ENCODE results near the gene LRRK2. TPM values are rescaled to one million over a fixed set of nuclear protein-coding genes. Genes with fewer than 3 reads are reported as not detected.

LRRK2 gene
- 1 to 10 TPM; 1.7 to 3.6 TPM for total RNA-seq
- long read RNA-seq, partial matches to known transcripts = 1 of 1 reads
- long read RNA-seq, other reads (novel, unspliced or antisense) = 0 of 1 reads

GRCh38 chr12:40224439-40225291, at the start of gene LRRK2:
Gene LRRK2 (plus strand): TSS chr12:40224997. CDS start chr12:40225132, 135 bp downstream.
- ATAC-seq = peak; percentile 82
- intact Hi-C loops (cut with DNase I, micrococcal nuclease) = no loop called here
- DNase-seq = peak; percentile 69 to 78

GRCh38 chr12:40175045-40175444, 49.8 kb upstream of the LRRK2 start:
- ATAC-seq = no peak
- DNase-seq = no peak
- intact Hi-C loops (cut with DNase I, micrococcal nuclease) = no loop called here

- DNase-seq (no peak), ATAC-seq (no peak)
- intact Hi-C loops (cut with DNase I, micrococcal nuclease) = no loop called here
Measured at GRCh38 chr12:40175489-40175888, 49.3 kb upstream of the LRRK2 start.

- no peak for ATAC-seq
Measured at GRCh38 chr12:40178701-40179100, 46.1 kb upstream of the LRRK2 start.

GRCh38 chr12:40181490-40181889, 43.3 kb upstream of the LRRK2 start:
- DNase-seq (no peak), ATAC-seq (no peak)
- intact Hi-C loops (cut with DNase I, micrococcal nuclease) = no loop called here

More at GRCh38 chr12:40178701-40179100, 46.1 kb upstream of the LRRK2 start:
- no peak for DNase-seq
- intact Hi-C loops (cut with DNase I, micrococcal nuclease) = no loop called here

GRCh38 chr12:40183715-40184114, 41.1 kb upstream of the LRRK2 start:
- DNase-seq (no peak), ATAC-seq (no peak)
- intact Hi-C loops (cut with DNase I, micrococcal nuclease) = no loop called here

- intact Hi-C loops (cut with DNase I, micrococcal nuclease) = no loop called here
- ATAC-seq (no peak), DNase-seq (no peak)
Measured at GRCh38 chr12:40184493-40185302, 40.1 kb upstream of the LRRK2 start.

GRCh38 chr12:40185303-40185693, 39.5 kb upstream of the LRRK2 start:
- intact Hi-C loops (cut with DNase I, micrococcal nuclease) = no loop called here

GRCh38 chr12:40188558-40189320, 36.1 kb upstream of the LRRK2 start:
- DNase-seq = no peak
- ATAC-seq = no peak
- intact Hi-C loops (cut with DNase I, micrococcal nuclease) = no loop called here

More at GRCh38 chr12:40185303-40185693, 39.5 kb upstream of the LRRK2 start:
- ATAC-seq (no peak), DNase-seq (no peak)

- ATAC-seq (no peak), DNase-seq (peak in 1 of 2 donors; percentile 8)
- intact Hi-C loops (cut with DNase I, micrococcal nuclease) = no loop called here
Measured at GRCh38 chr12:40192704-40193255, 32.0 kb upstream of the LRRK2 start.

GRCh38 chr12:40194846-40195245, 30.0 kb upstream of the LRRK2 start:
- intact Hi-C loops (cut with DNase I, micrococcal nuclease) = no loop called here
- DNase-seq (no peak), ATAC-seq (no peak)

GRCh38 chr12:40197590-40197989, 27.2 kb upstream of the LRRK2 start:
- DNase-seq (no peak), ATAC-seq (no peak)
- intact Hi-C loops (cut with DNase I, micrococcal nuclease) = no loop called here

- intact Hi-C loops (cut with DNase I, micrococcal nuclease) = no loop called here
- no peak for DNase-seq
- no peak for ATAC-seq
Measured at GRCh38 chr12:40198601-40199000, 26.2 kb upstream of the LRRK2 start.

GRCh38 chr12:40202095-40203059, 22.4 kb upstream of the LRRK2 start:
- intact Hi-C loops (cut with DNase I, micrococcal nuclease) = no loop called here
- DNase-seq = no peak
- no peak for ATAC-seq

GRCh38 chr12:40203060-40203430, 21.8 kb upstream of the LRRK2 start:
- intact Hi-C loops (cut with DNase I, micrococcal nuclease) = no loop called here
- ATAC-seq (no peak), DNase-seq (no peak)

- ATAC-seq = no peak
Measured at GRCh38 chr12:40204337-40204736, 20.5 kb upstream of the LRRK2 start.

GRCh38 chr12:40207551-40207950, 17.2 kb upstream of the LRRK2 start:
- intact Hi-C loops (cut with DNase I, micrococcal nuclease) = no loop called here
- DNase-seq = no peak
- no peak for ATAC-seq

More at GRCh38 chr12:40204337-40204736, 20.5 kb upstream of the LRRK2 start:
- intact Hi-C loops (cut with DNase I, micrococcal nuclease) = no loop called here
- no peak for DNase-seq

Measured in left colon (tissue), 2 donors.